HG02970 (cell line): Measurements from ENCODE around the gene WSB2.

Source experiments
- ATAC-seq: cut with Tn5 transposase; IDR thresholded peaks from one replicate; pipeline ENCODE4 v1.9.1; 2021; ENCODE audit warnings: mild to moderate bottlenecking, moderate library complexity, moderate number of reproducible peaks; ENCODE audit not compliant: unreplicated experiment, low FRiP score

Gene WSB2

DNA sequence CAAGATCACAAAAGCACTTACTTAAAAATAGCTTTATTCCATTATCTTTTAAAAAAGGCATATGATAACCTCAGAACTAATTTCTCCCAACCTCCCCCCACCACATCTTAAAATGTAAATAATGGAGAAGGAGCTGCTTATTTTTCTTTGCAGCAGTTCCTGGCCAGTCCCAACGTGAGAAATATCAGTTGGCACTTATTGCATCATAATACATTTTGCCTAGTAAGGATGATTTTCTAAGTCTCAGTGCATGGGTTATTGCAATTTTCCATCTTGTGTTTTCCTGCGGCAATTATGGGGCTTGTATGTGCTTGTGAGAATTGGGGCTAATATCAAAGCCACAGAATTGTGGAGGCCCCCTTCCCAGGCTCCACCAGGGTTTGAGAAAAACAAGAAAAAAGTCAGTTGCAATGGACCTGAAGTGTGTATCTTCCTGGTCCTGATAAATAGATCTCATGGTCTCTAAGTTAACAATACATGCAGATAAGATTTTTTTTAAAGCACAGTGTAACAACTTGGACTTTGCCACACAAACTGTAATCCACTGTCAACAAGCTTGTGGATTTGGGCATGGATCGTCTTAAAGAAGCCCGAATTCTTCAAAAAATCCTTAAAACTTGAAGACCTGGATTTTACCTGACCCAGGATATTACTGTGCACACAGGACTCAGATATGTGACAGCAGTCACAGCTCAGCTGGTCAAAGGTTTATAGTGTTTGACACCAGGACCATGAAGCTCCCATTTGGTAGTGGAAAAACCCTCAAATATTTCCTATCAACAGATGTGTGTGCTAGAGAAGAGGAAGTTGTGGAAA is 2.8 kb upstream of the WSB2 start:
- no peak for ATAC-seq

DNA sequence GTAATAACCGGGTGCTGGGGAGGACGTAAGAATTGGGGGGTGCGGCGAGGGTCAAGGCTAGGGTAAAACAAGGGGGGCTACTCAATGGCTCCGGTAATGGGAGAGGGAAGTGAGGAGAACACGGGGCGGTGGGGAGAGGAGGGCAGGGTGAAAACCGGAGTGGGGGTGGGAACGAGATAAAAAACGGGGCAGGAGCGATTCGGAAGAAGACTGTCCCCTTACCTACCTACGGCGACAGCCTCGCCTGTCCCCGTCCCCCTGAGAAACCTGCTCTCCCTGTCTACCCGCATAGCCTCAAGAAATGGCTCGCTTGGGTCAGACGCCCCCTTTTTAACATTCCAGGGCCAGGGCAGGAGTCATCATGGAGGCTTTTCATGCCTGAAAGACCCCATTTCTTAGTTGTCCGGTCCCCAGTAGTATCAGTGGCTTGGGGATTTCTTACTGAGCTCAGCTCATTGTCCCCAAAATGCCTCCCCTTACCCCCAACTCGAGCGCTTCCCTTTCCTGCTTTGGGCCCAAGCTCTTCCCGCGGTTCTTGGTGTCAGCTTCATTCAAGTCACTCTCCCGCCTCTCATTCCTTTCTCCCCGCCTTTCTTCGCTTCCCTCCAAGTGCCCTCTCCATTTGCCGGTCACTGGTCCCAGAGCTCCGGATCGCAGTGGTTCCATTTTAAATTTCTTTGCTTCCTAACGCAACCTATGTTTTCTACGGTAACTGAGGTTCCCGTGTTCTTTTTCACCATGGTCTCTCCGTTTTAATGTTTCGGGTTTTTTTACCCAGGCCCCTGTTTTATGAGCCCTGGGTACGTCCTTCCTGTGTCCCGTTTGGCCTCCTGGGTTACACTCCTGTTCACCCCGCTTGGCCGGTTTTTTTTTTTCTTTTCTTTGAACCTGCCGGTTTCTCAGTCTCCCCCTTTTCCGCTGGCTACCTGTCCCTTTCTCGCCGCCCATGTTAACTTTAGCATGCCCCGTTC is 1.2 kb upstream of the WSB2 start:
- no peak for ATAC-seq

GRCh38 chr12:118060301-118061010 is 523 bp downstream of the WSB2 start:
- no peak for ATAC-seq

DNA sequence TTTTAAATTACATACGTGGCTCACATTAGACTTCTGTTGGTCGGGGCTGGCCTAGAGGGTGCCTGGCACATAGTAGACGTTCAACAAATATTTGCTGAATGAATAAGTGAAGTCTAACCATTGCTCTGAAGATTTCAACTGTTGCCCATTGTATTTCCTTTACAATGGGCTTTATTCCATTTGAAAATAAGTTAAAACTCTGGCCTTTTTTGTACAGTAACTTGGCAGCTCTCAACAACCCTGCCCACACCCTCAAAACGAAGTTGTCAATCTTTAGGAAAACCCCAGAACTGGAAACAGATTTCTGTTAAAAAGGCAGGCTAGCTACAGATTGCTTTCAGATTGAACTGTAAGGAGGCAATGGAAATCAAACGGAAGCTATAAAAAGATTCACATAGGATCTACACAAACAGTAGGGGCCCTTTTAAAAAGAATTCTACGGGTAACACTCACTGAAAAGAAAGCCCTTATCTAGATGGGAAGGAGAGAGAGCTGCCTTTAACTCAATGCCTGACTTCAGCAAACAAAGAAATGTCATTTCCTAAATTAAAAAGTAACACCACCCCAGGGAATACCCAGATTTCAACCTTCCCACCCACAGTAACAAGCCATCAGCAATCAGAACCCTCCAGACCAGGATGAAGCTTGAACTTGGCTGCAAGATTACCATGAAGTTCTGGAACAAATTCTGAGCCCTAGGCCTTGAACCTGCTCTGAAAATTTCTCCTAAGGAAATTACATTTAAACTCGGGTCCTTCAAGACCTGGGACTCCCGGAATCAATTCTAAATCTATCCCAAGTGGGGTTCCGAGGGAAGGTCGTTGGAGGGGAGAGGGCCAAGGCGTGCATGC is 1.4 kb downstream of the WSB2 start:
- ATAC-seq, result no peak

GRCh38 chr12:118058881-118059280 is 2.1 kb downstream of the WSB2 start:
- ATAC-seq, result no peak

DNA sequence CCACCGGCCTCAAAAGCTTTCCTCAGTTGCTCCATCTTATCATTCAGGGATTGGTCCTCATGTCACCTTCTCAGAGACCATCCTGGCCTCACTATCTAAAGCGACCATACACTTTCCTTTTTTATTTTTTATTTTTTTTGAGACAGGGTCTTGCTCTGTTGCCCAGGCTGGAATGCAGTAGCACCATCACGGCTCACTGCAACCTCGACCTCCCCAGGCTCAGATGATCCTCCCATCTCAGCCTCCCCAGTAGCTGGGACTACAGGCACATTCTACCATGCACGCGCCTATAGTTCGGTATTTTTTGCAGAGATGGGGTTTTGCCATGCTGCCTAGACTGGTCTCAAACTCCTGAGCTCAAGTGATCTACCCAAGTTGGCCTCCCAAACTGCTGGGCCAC is 2.8 kb downstream of the WSB2 start:
- ATAC-seq, result no peak

DNA sequence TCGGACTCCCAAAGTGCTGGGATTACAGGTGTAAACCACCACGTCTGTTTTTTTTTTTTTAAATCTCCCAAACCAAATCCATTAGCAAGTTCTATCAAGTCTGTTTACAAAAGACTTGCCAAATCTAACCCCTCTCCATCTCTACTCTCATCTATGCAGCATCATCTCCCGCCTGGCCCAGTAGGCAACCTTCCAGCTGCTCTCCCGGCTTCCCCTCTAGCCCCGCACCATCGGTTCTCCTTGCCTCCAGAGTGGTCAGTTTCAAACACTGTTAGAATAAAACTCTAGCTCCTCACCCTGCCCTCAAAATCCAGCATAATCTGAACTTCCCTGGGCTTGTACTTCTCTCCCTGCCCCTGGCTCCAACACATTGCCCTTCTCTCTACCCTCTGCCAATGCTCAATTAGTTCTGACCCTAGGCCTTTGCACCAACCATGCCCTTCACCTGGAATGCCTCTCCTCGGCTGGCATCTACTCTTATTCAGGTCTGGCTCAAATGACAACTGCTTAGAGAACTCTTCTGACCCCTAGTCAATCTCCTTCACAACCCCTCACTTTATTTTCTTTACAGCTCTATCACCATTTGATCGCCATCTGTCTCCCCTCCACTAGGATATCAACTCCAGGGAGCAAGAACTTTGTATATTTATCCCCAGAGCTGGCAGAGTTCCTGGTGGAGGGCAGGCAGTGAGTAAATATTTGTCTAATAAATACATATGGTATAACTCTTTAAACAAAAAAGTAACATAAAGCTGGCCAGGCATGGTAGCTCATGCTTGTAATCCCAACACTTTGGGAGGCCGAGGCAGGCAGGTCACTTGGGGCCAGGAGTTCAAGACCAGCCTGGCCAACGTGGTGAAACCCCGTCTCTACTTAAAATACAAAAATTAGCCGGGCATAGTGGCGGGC is 4.9 kb downstream of the WSB2 start:
- no peak for ATAC-seq

GRCh38 chr12:118055144-118055557 is 5.8 kb downstream of the WSB2 start:
- ATAC-seq, result peak; percentile 60

DNA sequence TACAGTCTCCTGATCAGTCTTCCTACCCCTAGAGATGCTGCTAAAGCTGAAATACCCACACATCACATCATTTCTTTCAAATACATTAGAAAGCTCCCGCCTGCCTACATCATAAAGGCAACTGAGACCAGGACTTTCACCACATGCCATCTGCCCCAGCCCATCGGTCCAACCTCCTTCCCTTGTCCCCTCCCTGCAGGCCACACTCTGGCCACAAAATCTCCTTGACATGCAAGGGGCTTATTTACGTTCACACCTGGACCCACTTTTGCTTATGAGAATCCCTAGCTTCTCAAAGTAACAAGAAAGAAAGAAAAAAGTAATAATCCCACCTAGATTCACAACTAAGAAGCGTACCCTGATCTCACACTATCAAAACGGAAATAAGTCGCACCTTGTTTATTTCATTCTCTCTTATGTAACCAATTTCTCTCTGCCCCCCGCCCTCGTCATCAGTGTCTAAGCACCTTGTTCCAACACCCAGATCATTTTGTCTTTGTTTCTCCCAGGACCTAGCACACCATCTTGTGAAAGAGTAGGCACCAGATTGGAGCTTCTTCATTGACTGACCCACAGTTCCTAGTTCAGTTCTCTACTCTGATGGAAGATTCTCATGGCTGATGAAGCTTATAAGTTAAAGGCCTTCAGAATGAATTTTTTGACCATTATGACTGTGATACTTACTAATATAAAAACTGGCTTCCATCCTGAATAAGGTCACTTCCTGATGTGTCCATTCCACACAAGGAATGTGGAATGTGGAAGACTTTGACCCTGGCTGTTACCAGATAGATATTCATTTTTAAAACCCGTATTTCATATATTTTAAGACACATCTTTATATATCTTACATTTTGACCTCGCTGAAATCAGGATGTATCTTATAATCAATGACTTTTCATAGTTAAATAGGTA is 7.7 kb downstream of the WSB2 start:
- ATAC-seq, result no peak

- ATAC-seq, result no peak
Observed at GRCh38 chr12:118052324-118053070, 8.5 kb downstream of the WSB2 start.

GRCh38 chr12:118050972-118051910 is 9.7 kb downstream of the WSB2 start:
- no peak for ATAC-seq

DNA sequence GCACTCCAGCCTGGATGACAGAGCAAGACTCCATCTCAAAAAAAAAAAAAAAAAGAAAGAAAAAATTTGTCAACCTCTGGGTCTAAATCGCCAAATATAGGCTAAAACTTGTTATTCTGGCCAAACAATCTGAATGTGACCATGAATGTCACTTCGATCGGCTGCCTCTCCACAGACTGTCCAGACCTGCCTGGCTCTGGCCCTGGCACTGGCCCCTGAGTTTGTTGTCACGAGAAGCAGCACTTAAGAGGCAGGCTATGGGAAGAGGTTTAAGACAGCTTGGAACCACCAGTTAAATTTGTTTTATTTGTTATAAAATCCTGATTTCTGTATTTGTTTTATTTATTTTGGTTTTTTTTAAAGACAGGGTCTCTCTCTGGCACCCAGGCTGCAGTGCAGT is 14.5 kb downstream of the WSB2 start:
- no peak for ATAC-seq

GRCh38 chr12:118044577-118044976 is 16.4 kb downstream of the WSB2 start:
- no peak for ATAC-seq

GRCh38 chr12:118044075-118044474 is 16.9 kb downstream of the WSB2 start:
- ATAC-seq, result no peak

GRCh38 chr12:118042091-118042490 is 18.9 kb downstream of the WSB2 start:
- no peak for ATAC-seq

- ATAC-seq, result no peak
Observed at GRCh38 chr12:118038137-118038536, 22.8 kb downstream of the WSB2 start.
